ENCODE results near the gene SERGEF. TPM values are rescaled to one million over a fixed set of nuclear protein-coding genes. Genes with fewer than 3 reads are reported as not detected.

The SERGEF gene
- total RNA-seq, 1 donor from 2014 or later = 29.5 TPM

Other genes with a start within 250 kb of the SERGEF start
- gene TPH1, start 33.2 kb upstream of the SERGEF start, total RNA-seq = 0.15 TPM in 1 of 2 replicates, not detected in the other
- 15.2 and 22.7 TPM in 2 replicates for gene SAAL1, start 93.0 kb upstream of the SERGEF start, total RNA-seq
- not detected in 2 replicates for gene MRGPRX3, start 119.5 kb upstream of the SERGEF start, total RNA-seq
- not detected in 2 replicates for gene MRGPRX4, start 159.8 kb upstream of the SERGEF start, total RNA-seq
- 2.4 and 7.5 TPM in 2 replicates for gene SAA4, start 223.8 kb upstream of the SERGEF start, total RNA-seq
- gene SAA2, start 235.6 kb upstream of the SERGEF start, total RNA-seq = 225 and 425 TPM in 2 replicates

All from renal cortical epithelial cell (primary cell).